Ovary (tissue), 9 donors: ENCODE measurements around the gene TAF4. TPM values are rescaled to one million over a fixed set of nuclear protein-coding genes. Genes with fewer than 3 reads are reported as not detected.

Source experiments
- DNase-seq, 5 donors: peaks; one replicate each; pipeline ENCODE4 v3.0.0-alpha.2; 2019 to 2020
- H3K27ac ChIP-seq, 2 donors: fragments of 200-600 bp; one replicate each; pipeline versions ENCODE4 v1.5.1 to v1.8.0; 2019 to 2022
- H3K27me3 ChIP-seq: fragments of 200-600 bp; one replicate; pipeline ENCODE4 v1.8.0; 2022
- H3K36me3 ChIP-seq: fragments of 200-600 bp; sonication (generic); one replicate; pipeline ENCODE4 v1.5.1; 2019
- H3K4me1 ChIP-seq: one replicate; pipeline ENCODE4 v1.8.1; 2013; ENCODE audit warnings: mild to moderate bottlenecking, moderate library complexity; ENCODE audit not compliant: insufficient read depth
- H3K4me3 ChIP-seq: fragments of 200-600 bp; sonication (generic); one replicate; pipeline ENCODE4 v1.5.1; 2017
- H3K9me3 ChIP-seq, 2 donors: fragments of 200-600 bp in 1 of 2; sonication (generic) in 1 of 2; one replicate each; pipeline versions ENCODE4 v1.5.1 to v1.8.1; 2013 to 2019; ENCODE audit warnings: mild to moderate bottlenecking in 1 of 2, moderate library complexity in 1 of 2
- CTCF ChIP-seq, 3 donors: fragments of 450-650 bp in 2 of 3; fragments of 200-600 bp in 1 of 3; IDR thresholded peaks; one replicate each; pipeline versions ENCODE4 v1.5.1 to v1.8.0; 2016 to 2022; ENCODE audit warnings: antibody characterized with exemption in 3 of 3, mild to moderate bottlenecking in 1 of 3
- EP300 ChIP-seq: sonication (generic); formaldehyde crosslinking; IDR thresholded peaks from one replicate; pipeline ENCODE4 v1.6.1; 2017; ENCODE audit warnings: antibody characterized with exemption
- POLR2A ChIP-seq: fragments of 450-650 bp; IDR thresholded peaks from one replicate; pipeline ENCODE4 v1.6.1; 2017; ENCODE audit warnings: antibody characterized with exemption, mild to moderate bottlenecking, moderate library complexity
- WGBS, 3 donors: extraction: QIAGEN DNeasy Blood & Tissue Kit in 1 of 3; methylation state at CpG; one replicate each; pipeline versions ENCODE4 v1.1.5 to v1.1.7; 2013 to 2017; 5-methylcytosine and 5-hydroxymethylcytosine counted together
- intact Hi-C, 4 donors: fragments of 100-400 bp; cut with DNase I; formaldehyde crosslinking; loops; one replicate each; pipeline versions ENCODE4 v1.11.0 to v1.15.1; 2022 to 2023
- polyA plus RNA-seq, 2 donors: library from polyadenylated mRNA; stranded (reverse); fragments of 200-250 nt in 1 of 2; fragments of 350-450 nt in 1 of 2; fragmentation: Illumina TruSeq in 1 of 2; extraction: RNeasy Lipid Tissue Mini Kit (QIAGEN cat#74804) in 1 of 2; gene quantifications; one replicate each; pipeline ENCODE4 v1.2.3, GENCODE V29; 2013 to 2014
- total RNA-seq, 7 donors: library from RNA; depleted of rRNA in 2 of 7; stranded (reverse); fragments of >200 nt in 2 of 7; fragmentation: NEBNext Ultra II Directional in 3 of 7; extraction: Animal tissue kit (Norgen Biotek cat#: 25700) in 3 of 7; gene quantifications; one replicate each; pipeline versions ENCODE4 v1.1.0 to v1.2.4, GENCODE V29; 2016 to 2023
- donor health status: DM: no; HTN: no; CAD: no; lungs with moderate emphysema.
- donor health status: DM: no; HTN: no; CAD: no.
- donor health status: Bipolar disorder and iron deficiency.
- donor health status: DM: yes; HTN: yes; CAD: no.
- donor health status: DM: no; HTN: no; CAD: no.
- donor health status: DM: yes; HTN: yes; CAD: no.

TAF4 gene
- total and polyA plus RNA-seq, 9 donors = 9.3 to 34.7 (median 19.8) TPM

- DNase-seq = no peak
- no peaks in the 10 kb centered on the region for H3K27me3 ChIP-seq
- WGBS, 3 donors = 84 to 87% (median 85%) methylated on average over 13 of the region's 13 CpGs
- intact Hi-C loops = no loop called here
- peak overlapping the region in 1 of 2 donors; percentile 83 for H3K27ac ChIP-seq
- TF ChIP-seq EP300 (no peak), CTCF (IDR thresholded peaks at IDR 0.05) (no peak), POLR2A (no peak)
- no peak overlapping the region for H3K4me3 ChIP-seq
- peaks cover 21% of the 10 kb centered on the region for H3K4me1 ChIP-seq
- no peaks in the 10 kb centered on the region for H3K36me3 ChIP-seq
- no peaks in the 10 kb centered on the region for H3K9me3 ChIP-seq
Observed at GRCh38 chr20:62040933-62041332, 24.7 kb downstream of the TAF4 start.

GRCh38 chr20:62040381-62040922, 25.2 kb downstream of the TAF4 start:
- Histone ChIP-seq H3K4me1 (peaks cover 21% of the 10 kb centered on the region), H3K36me3 (no peaks in the 10 kb centered on the region), H3K9me3 (no peaks in the 10 kb centered on the region), H3K27ac (no peak overlapping the region), H3K27me3 (no peaks in the 10 kb centered on the region), H3K4me3 (no peak overlapping the region)
- intact Hi-C loops = no loop called here
- 92 to 95% (median 92%) methylated on average over 25 of the region's 25 CpGs for WGBS, 3 donors
- TF ChIP-seq CTCF (IDR thresholded peaks at IDR 0.05) (no peak), POLR2A (no peak), EP300 (no peak)
- DNase-seq = no peak

- intact Hi-C loops = no loop called here
- Histone ChIP-seq H3K36me3 (no peaks in the 10 kb centered on the region), H3K27ac (no peak overlapping the region), H3K4me3 (no peak overlapping the region), H3K4me1 (peaks cover 15% of the 10 kb centered on the region), H3K9me3 (no peaks in the 10 kb centered on the region), H3K27me3 (no peaks in the 10 kb centered on the region)
- WGBS, 3 donors = 93 to 94% (median 94%) methylated on average over 6 of the region's 6 CpGs
- DNase-seq = no peak
- no peak for TF ChIP-seq POLR2A
- TF ChIP-seq EP300 = no peak
Observed at GRCh38 chr20:62039738-62040137, 25.9 kb downstream of the TAF4 start.

- Histone ChIP-seq H3K27ac (no peak overlapping the region), H3K4me3 (no peak overlapping the region), H3K9me3 (no peaks in the 10 kb centered on the region), H3K36me3 (no peaks in the 10 kb centered on the region), H3K4me1 (peaks cover 12% of the 10 kb centered on the region), H3K27me3 (no peaks in the 10 kb centered on the region)
- intact Hi-C loops = no loop called here
- TF ChIP-seq EP300 (no peak), POLR2A (no peak), CTCF (IDR thresholded peaks at IDR 0.05) (no peak)
- 56 to 66% (median 59%) methylated on average over 13 of the region's 13 CpGs for WGBS, 3 donors
- no peak for DNase-seq
Observed at GRCh38 chr20:62032609-62033368, 32.9 kb downstream of the TAF4 start.

GRCh38 chr20:62031462-62032092, 34.1 kb downstream of the TAF4 start:
- intact Hi-C loops = no loop called here
- H3K27ac ChIP-seq = no peak overlapping the region
- TF ChIP-seq EP300 (no peak), CTCF (IDR thresholded peaks at IDR 0.05) (no peak), POLR2A (no peak)
- H3K4me3 ChIP-seq = no peak overlapping the region
- WGBS, 3 donors = 61 to 81% (median 70%) methylated on average over 15 of the region's 15 CpGs
- no peak for DNase-seq
- H3K36me3 ChIP-seq = no peaks in the 10 kb centered on the region
- H3K27me3 ChIP-seq = no peaks in the 10 kb centered on the region
- H3K4me1 ChIP-seq = peaks cover 14% of the 10 kb centered on the region
- no peaks in the 10 kb centered on the region for H3K9me3 ChIP-seq
